ENCODE data around the gene ATP8A2. TPM values are rescaled to one million over a fixed set of nuclear protein-coding genes. Genes with fewer than 3 reads are reported as not detected.

The ATP8A2 gene
- total RNA-seq, 1 donor from 2014 or later = 0.27 TPM

DNA sequence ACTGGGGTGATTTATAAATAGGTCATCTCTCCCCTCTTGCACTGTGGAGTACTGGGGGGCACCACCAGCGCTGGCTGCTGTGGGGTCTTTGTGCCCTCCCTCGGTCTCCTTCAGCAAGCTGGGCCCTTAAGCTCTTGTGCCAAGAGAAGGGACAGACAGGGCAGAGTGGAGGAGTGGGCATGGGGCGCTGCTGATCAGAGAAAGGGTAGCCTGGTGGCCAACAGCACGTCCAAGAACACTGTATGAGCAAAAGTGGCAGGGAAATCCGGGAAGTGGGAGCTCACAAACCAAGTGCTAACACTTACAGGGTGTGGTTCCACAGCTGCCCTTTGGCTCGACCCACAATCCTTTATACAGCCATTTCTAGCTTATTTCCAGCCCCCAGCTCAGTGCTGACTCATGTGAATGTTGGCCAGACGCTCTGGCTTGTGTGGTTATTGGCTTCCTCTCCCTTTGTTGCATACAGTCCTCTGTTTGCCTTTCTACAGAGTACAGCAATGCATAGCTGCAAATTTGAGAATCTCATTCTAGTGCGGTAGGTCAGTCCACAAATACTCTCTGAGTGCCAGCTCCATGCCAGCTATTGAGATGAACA, 381.3 kb downstream of the ATP8A2 start:
- Histone ChIP-seq H3K27ac (replicated peaks) (no peak overlapping the region), H3K36me3 (no peaks in the 10 kb centered on the region), H3K9me3 (replicated peaks) (no peaks in the 10 kb centered on the region), H3K4me3 (no peak overlapping the region), H3K4me1 (no peaks in the 10 kb centered on the region), H3K27me3 (ENCODE audit: low read depth) (peaks cover 50% of the 10 kb centered on the region)
- intact Hi-C loops (cut with micrococcal nuclease) = no loop called here
- TF ChIP-seq, protein P1, sequence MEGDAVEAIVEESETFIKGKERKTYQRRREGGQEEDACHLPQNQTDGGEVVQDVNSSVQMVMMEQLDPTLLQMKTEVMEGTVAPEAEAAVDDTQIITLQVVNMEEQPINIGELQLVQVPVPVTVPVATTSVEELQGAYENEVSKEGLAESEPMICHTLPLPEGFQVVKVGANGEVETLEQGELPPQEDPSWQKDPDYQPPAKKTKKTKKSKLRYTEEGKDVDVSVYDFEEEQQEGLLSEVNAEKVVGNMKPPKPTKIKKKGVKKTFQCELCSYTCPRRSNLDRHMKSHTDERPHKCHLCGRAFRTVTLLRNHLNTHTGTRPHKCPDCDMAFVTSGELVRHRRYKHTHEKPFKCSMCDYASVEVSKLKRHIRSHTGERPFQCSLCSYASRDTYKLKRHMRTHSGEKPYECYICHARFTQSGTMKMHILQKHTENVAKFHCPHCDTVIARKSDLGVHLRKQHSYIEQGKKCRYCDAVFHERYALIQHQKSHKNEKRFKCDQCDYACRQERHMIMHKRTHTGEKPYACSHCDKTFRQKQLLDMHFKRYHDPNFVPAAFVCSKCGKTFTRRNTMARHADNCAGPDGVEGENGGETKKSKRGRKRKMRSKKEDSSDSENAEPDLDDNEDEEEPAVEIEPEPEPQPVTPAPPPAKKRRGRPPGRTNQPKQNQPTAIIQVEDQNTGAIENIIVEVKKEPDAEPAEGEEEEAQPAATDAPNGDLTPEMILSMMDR (IDR thresholded peaks at IDR 0.05; ENCODE audit: borderline replicate concordance) = no peak
- DNase-seq = peak; percentile 44

DNA sequence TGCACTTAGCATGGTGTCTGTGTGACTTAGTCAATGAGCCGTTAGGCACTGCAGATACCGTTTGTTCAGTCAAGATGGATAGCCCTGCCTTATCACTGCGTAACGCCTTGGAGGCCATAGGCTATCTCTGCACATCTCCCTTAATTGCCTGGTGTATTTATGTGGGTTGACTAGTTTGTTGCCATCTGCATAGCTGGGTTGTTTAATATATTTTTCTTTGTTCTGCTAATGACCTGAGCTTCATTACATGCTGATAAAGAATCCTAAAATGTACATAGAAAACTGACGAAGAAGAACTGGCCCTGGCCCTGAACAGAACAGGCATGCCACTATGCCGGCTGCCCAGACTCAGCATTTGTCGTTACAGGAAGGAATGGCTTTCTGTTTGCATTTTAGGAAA, 382.2 kb downstream of the ATP8A2 start:
- no peaks in the 10 kb centered on the region for H3K4me1 ChIP-seq
- peaks cover 51% of the 10 kb centered on the region for H3K27me3 ChIP-seq (ENCODE audit: low read depth)
- H3K4me3 ChIP-seq = no peak overlapping the region
- TF ChIP-seq, protein P1 (IDR thresholded peaks at IDR 0.05; ENCODE audit: borderline replicate concordance) = no peak
- no peak overlapping the region for H3K27ac ChIP-seq (replicated peaks)
- DNase-seq = no peak
- no peaks in the 10 kb centered on the region for H3K36me3 ChIP-seq
- no peaks in the 10 kb centered on the region for H3K9me3 ChIP-seq (replicated peaks)
- intact Hi-C loops (cut with micrococcal nuclease) = no loop called here

DNA sequence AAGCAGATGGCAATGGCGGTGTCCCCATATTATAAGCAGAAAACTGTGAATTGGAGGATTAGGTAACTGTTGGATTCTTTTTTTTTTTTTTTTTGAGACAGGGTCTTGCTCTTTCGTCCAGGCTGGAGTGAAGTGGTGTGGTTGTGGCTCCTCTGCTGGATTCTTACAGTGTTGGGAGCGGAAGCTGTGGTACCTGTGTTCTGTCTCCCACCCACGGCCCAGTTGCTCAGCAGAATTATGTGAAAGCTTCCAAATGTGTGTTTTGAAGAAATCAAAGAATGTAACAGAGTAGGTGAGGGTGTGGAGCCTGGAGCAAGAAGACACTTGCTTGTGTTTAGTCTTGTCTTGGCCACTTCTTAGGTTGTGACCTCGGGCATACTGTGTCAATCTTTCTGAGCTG, 384.5 kb downstream of the ATP8A2 start:
- intact Hi-C loops (cut with micrococcal nuclease) = no loop called here
- no peak for DNase-seq
- TF ChIP-seq, protein P1 (IDR thresholded peaks at IDR 0.05; ENCODE audit: borderline replicate concordance) = no peak

DNA sequence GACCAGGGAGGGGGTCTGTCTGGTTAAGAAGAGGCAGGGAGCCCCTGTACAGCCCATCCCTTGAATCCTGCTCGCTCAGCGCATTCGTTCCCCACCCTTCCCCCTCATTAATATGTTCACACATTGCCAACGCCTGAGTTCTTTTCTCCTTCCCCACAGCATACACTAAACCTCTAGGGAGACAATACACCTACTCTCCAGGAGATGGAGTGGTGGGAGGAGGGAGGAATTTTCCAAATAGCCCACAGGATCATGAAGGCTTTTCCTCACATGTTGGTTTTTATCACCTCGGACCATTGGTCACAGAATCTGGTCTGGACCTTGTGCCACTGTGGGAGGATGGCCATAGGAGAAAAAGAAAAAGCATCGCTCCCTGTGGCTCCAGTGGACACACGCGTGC, 385.1 kb downstream of the ATP8A2 start:
- Histone ChIP-seq H3K27ac (replicated peaks) (no peak overlapping the region), H3K4me3 (no peak overlapping the region), H3K36me3 (no peaks in the 10 kb centered on the region), H3K9me3 (replicated peaks) (no peaks in the 10 kb centered on the region), H3K4me1 (no peaks in the 10 kb centered on the region), H3K27me3 (ENCODE audit: low read depth) (peaks cover 52% of the 10 kb centered on the region)
- TF ChIP-seq, protein P1 (IDR thresholded peaks at IDR 0.05; ENCODE audit: borderline replicate concordance) = no peak
- DNase-seq = no peak
- intact Hi-C loops (cut with micrococcal nuclease) = no loop called here

More for the DNA sequence above, 384.5 kb downstream of the ATP8A2 start:
- Histone ChIP-seq H3K27ac (replicated peaks) (no peak overlapping the region), H3K4me1 (no peaks in the 10 kb centered on the region), H3K27me3 (ENCODE audit: low read depth) (peaks cover 48% of the 10 kb centered on the region), H3K36me3 (no peaks in the 10 kb centered on the region), H3K4me3 (no peak overlapping the region), H3K9me3 (replicated peaks) (no peaks in the 10 kb centered on the region)

DNA sequence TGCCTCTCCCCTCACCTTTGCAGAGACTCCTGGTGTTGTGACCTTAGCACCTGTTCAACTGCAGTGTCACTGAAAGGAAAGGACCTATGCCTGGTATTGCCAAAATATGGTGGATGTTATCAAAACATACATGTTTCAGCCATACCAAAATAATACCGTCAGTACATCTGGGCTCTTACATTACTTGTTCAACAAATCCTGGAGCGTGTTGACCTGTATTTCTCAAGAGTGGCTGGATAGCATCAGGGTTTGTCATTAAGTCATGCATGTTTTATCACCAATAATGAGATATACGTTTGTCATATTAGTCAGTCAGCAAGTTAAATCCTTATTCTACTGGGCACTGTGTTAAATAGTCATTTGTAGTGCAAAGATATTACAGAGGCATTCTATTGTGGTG, 389.3 kb downstream of the ATP8A2 start:
- intact Hi-C loops (cut with micrococcal nuclease) = no loop called here
- Histone ChIP-seq H3K36me3 (no peaks in the 10 kb centered on the region), H3K4me3 (no peak overlapping the region), H3K27ac (replicated peaks) (no peak overlapping the region), H3K27me3 (ENCODE audit: low read depth) (peaks cover 51% of the 10 kb centered on the region), H3K4me1 (no peaks in the 10 kb centered on the region), H3K9me3 (replicated peaks) (no peaks in the 10 kb centered on the region)
- TF ChIP-seq, protein P1 (IDR thresholded peaks at IDR 0.05; ENCODE audit: borderline replicate concordance) = no peak
- DNase-seq = no peak

All from left ventricle myocardium inferior (tissue), 1 donor.